Measurements from ENCODE around the gene NDUFS6.
"Not testable (repeated sequence)": the region's sequence is repeated elsewhere in the genome, so short reads cannot be mapped to it uniquely, and the experiment has no call there.

NDUFS6 gene

GRCh38 chr5:1805326-1805725, 4.1 kb downstream of the NDUFS6 start:
- H3K36me3 Mint-ChIP-seq (ENCODE audit: low read depth) = peaks cover 87% of the 10 kb centered on the region
- H3K4me3 Mint-ChIP-seq = no peak overlapping the region
- H3K4me1 Mint-ChIP-seq (ENCODE audit: low read depth) = peaks cover 51% of the 10 kb centered on the region
- no peaks in the 10 kb centered on the region for H3K9me3 Mint-ChIP-seq
- no peaks in the 10 kb centered on the region for H3K27me3 Mint-ChIP-seq
- intact Hi-C loops (cut with micrococcal nuclease) = no loop called here
- H3K27ac Mint-ChIP-seq = no peak overlapping the region

GRCh38 chr5:1805736-1806135, 4.5 kb downstream of the NDUFS6 start:
- H3K27me3 Mint-ChIP-seq = no peaks in the 10 kb centered on the region
- no peaks in the 10 kb centered on the region for H3K9me3 Mint-ChIP-seq
- peaks cover 47% of the 10 kb centered on the region for H3K4me1 Mint-ChIP-seq (ENCODE audit: low read depth)
- H3K36me3 Mint-ChIP-seq (ENCODE audit: low read depth) = peaks cover 89% of the 10 kb centered on the region
- H3K4me3 Mint-ChIP-seq = no peak overlapping the region
- intact Hi-C loops (cut with micrococcal nuclease) = no loop called here
- H3K27ac Mint-ChIP-seq = no peak overlapping the region

GRCh38 chr5:1806199-1806598, 5.0 kb downstream of the NDUFS6 start:
- H3K36me3 Mint-ChIP-seq (ENCODE audit: low read depth) = peaks cover 93% of the 10 kb centered on the region
- no peaks in the 10 kb centered on the region for H3K9me3 Mint-ChIP-seq
- H3K27ac Mint-ChIP-seq = no peak overlapping the region
- H3K27me3 Mint-ChIP-seq = no peaks in the 10 kb centered on the region
- H3K4me1 Mint-ChIP-seq (ENCODE audit: low read depth) = peaks cover 46% of the 10 kb centered on the region
- no peak overlapping the region for H3K4me3 Mint-ChIP-seq
- intact Hi-C loops (cut with micrococcal nuclease) = no loop called here

GRCh38 chr5:1806974-1807373, 5.8 kb downstream of the NDUFS6 start:
- Mint-ChIP-seq H3K4me1 (ENCODE audit: low read depth) (peaks cover 46% of the 10 kb centered on the region), H3K36me3 (ENCODE audit: low read depth) (peaks cover 96% of the 10 kb centered on the region), H3K27me3 (no peaks in the 10 kb centered on the region), H3K27ac (no peak overlapping the region), H3K9me3 (no peaks in the 10 kb centered on the region), H3K4me3 (no peak overlapping the region)
- intact Hi-C loops (cut with micrococcal nuclease) = no loop called here

- H3K36me3 Mint-ChIP-seq (ENCODE audit: low read depth) = peaks cover 100% of the 10 kb centered on the region
- intact Hi-C loops (cut with micrococcal nuclease) = no loop called here
- no peaks in the 10 kb centered on the region for H3K27me3 Mint-ChIP-seq
- no peak overlapping the region for H3K27ac Mint-ChIP-seq
- H3K4me1 Mint-ChIP-seq (ENCODE audit: low read depth) = peaks cover 42% of the 10 kb centered on the region
- H3K4me3 Mint-ChIP-seq = no peak overlapping the region
- H3K9me3 Mint-ChIP-seq = no peaks in the 10 kb centered on the region
These were observed 6.4 kb downstream of the NDUFS6 start for GRCh38 chr5:1807451-1808185.

GRCh38 chr5:1808439-1808838, 7.2 kb downstream of the NDUFS6 start:
- Mint-ChIP-seq H3K4me1 (ENCODE audit: low read depth) (peaks cover 35% of the 10 kb centered on the region), H3K27ac (no peak overlapping the region), H3K27me3 (no peaks in the 10 kb centered on the region), H3K9me3 (no peaks in the 10 kb centered on the region), H3K36me3 (ENCODE audit: low read depth) (peaks cover 100% of the 10 kb centered on the region), H3K4me3 (no peak overlapping the region)
- intact Hi-C loops (cut with micrococcal nuclease) = no loop called here

- Mint-ChIP-seq H3K4me3 (no peak overlapping the region), H3K36me3 (ENCODE audit: low read depth) (peaks cover 100% of the 10 kb centered on the region), H3K9me3 (no peaks in the 10 kb centered on the region), H3K27ac (no peak overlapping the region), H3K27me3 (no peaks in the 10 kb centered on the region), H3K4me1 (ENCODE audit: low read depth) (peaks cover 27% of the 10 kb centered on the region)
- intact Hi-C loops (cut with micrococcal nuclease) = no loop called here
These were observed 8.3 kb downstream of the NDUFS6 start for GRCh38 chr5:1809416-1810035.

GRCh38 chr5:1810581-1811101, 9.4 kb downstream of the NDUFS6 start:
- no peaks in the 10 kb centered on the region for H3K9me3 Mint-ChIP-seq
- intact Hi-C loops (cut with micrococcal nuclease) = no loop called here
- no peaks in the 10 kb centered on the region for H3K27me3 Mint-ChIP-seq
- H3K27ac Mint-ChIP-seq = no peak overlapping the region
- peaks cover 27% of the 10 kb centered on the region for H3K4me1 Mint-ChIP-seq (ENCODE audit: low read depth)
- H3K4me3 Mint-ChIP-seq = no peak overlapping the region
- peaks cover 100% of the 10 kb centered on the region for H3K36me3 Mint-ChIP-seq (ENCODE audit: low read depth)

- Mint-ChIP-seq H3K4me1 (ENCODE audit: low read depth) (peaks cover under 1% of the 10 kb centered on the region), H3K27ac (no peak overlapping the region), H3K4me3 (no peak overlapping the region), H3K27me3 (no peaks in the 10 kb centered on the region), H3K36me3 (ENCODE audit: low read depth) (peaks cover 100% of the 10 kb centered on the region), H3K9me3 (no peaks in the 10 kb centered on the region)
- intact Hi-C loops (cut with micrococcal nuclease) = no loop called here
These were observed 13.2 kb downstream of the NDUFS6 start for GRCh38 chr5:1814183-1815020.

GRCh38 chr5:1815071-1815786, 14.0 kb downstream of the NDUFS6 start:
- H3K27me3 Mint-ChIP-seq = no peaks in the 10 kb centered on the region
- H3K9me3 Mint-ChIP-seq = no peaks in the 10 kb centered on the region
- intact Hi-C loops (cut with micrococcal nuclease) = no loop called here
- no peak overlapping the region for H3K4me3 Mint-ChIP-seq
- H3K36me3 Mint-ChIP-seq (ENCODE audit: low read depth) = peaks cover 99% of the 10 kb centered on the region
- no peaks in the 10 kb centered on the region for H3K4me1 Mint-ChIP-seq (ENCODE audit: low read depth)
- H3K27ac Mint-ChIP-seq = no peak overlapping the region

GRCh38 chr5:1815881-1816292, 14.7 kb downstream of the NDUFS6 start:
- Mint-ChIP-seq H3K36me3 (ENCODE audit: low read depth) (peaks cover 99% of the 10 kb centered on the region), H3K27ac (no peak overlapping the region), H3K4me1 (ENCODE audit: low read depth) (no peaks in the 10 kb centered on the region), H3K27me3 (no peaks in the 10 kb centered on the region), H3K4me3 (no peak overlapping the region), H3K9me3 (no peaks in the 10 kb centered on the region)
- intact Hi-C loops (cut with micrococcal nuclease) = no loop called here

- H3K27me3 Mint-ChIP-seq; H3K9me3 Mint-ChIP-seq; H3K4me3 Mint-ChIP-seq; H3K27ac Mint-ChIP-seq; intact Hi-C loops (cut with micrococcal nuclease); H3K4me1 Mint-ChIP-seq (ENCODE audit: low read depth): not testable (repeated sequence)
- peaks cover 99% of the 10 kb centered on the region for H3K36me3 Mint-ChIP-seq (ENCODE audit: low read depth)
These were observed 15.4 kb downstream of the NDUFS6 start for GRCh38 chr5:1816495-1817089.

GRCh38 chr5:1817261-1818043, 16.2 kb downstream of the NDUFS6 start:
- Mint-ChIP-seq H3K36me3 (ENCODE audit: low read depth) (peaks cover 99% of the 10 kb centered on the region), H3K4me3 (no peak overlapping the region), H3K4me1 (ENCODE audit: low read depth) (no peaks in the 10 kb centered on the region), H3K27me3 (no peaks in the 10 kb centered on the region), H3K27ac (no peak overlapping the region), H3K9me3 (no peaks in the 10 kb centered on the region)
- intact Hi-C loops (cut with micrococcal nuclease) = no loop called here

All from dendritic cell treated with granulocyte-macrophage colony-stimulating factor and Interleukin-4, amounts not matched to agents 40 ng/mL and 50 ng/mL, for 4 days (primary cell).